ENCODE results near the gene RNF182. TPM values are rescaled to one million over a fixed set of nuclear protein-coding genes. Genes with fewer than 3 reads are reported as not detected.

RNF182 gene
- total and polyA plus RNA-seq, 9 of the 15 experiments (the other 6 are each of a cell fraction or from before 2014, with no cell fraction given) = 12.8 to 22.8 (median 17.5) TPM

GRCh38 chr6:13992417-13993055 is 67.8 kb downstream of the RNF182 start (continued):
- TF ChIP-seq MGA (IDR thresholded peaks at IDR 0.05) (peak; percentile 66; the same call in 1 of the 2 replicates), TCF3 (CRISPR knock-in tag; IDR thresholded peaks at IDR 0.05) (peak; percentile 47; the same call in 1 of the 2 replicates), ZNF24 (IDR thresholded peaks at IDR 0.05) (peak; percentile 54; the same call in 1 of the 2 replicates), KAT7 (CRISPR knock-in tag; IDR thresholded peaks at IDR 0.05; ENCODE audit: borderline replicate concordance) (no peak; the same call in 1 of the 2 replicates), ZNF239 (CRISPR knock-in tag; IDR thresholded peaks at IDR 0.05) (no peak), ZNF639 (CRISPR knock-in tag; conservative IDR thresholded peaks at IDR 0.05 in 1 of 2, IDR thresholded peaks at IDR 0.05 in 1 of 2) (peak in 1 of 2 experiments; percentile 66; a peak in 1 of 4 replicates), FOXK2 (conservative IDR thresholded peaks at IDR 0.05 in 1 of 2, IDR thresholded peaks at IDR 0.05 in 1 of 2; ENCODE audit: low read depth in 2 of 2) (peak; percentile 80 to 84; a peak in 3 of 4 replicates), ZNF174 (CRISPR knock-in tag; IDR thresholded peaks at IDR 0.05) (0 out of 2 replicates have a peak, but pooled peaks have one; percentile 32), PBX2 (CRISPR knock-in tag; IDR thresholded peaks at IDR 0.05; ENCODE audit: low read depth) (no peak), PBX2 (tag; conservative IDR thresholded peaks at IDR 0.05; ENCODE audit: low read depth) (peak; percentile 72), SPI1 (IDR thresholded peaks at IDR 0.05; ENCODE audit: borderline replicate concordance, low read depth, low read length) (0 out of 2 replicates have a peak, but pooled peaks have one; percentile 26)
